PFSK-1 (cell line): ENCODE data around the gene TNFRSF4.

Experiments
- FOXP2 ChIP-seq: optimal IDR thresholded peaks from 2 replicates; pipeline ENCODE3; 2011; ENCODE audit warnings: borderline replicate concordance, control low read depth, inconsistent platforms; ENCODE audit not compliant: insufficient read depth; ENCODE audit errors: extremely low read length, extremely low read depth
- POLR2AphosphoS5 ChIP-seq: IDR thresholded peaks from 2 replicates; pipeline ENCODE4 v1.6.1; 2012; ENCODE audit warnings: low read depth, mild to moderate bottlenecking, control low read depth, low read length, moderate library complexity
- SIN3A ChIP-seq: IDR thresholded peaks from 2 replicates; pipeline ENCODE4 v1.6.1; 2012; ENCODE audit warnings: mild to moderate bottlenecking, low read length, moderate library complexity, borderline replicate concordance; ENCODE audit not compliant: insufficient read depth
- TAF1 ChIP-seq: IDR thresholded peaks from 2 replicates; pipeline ENCODE4 v1.6.1; 2012; ENCODE audit warnings: low read length, control low read depth, borderline replicate concordance; ENCODE audit not compliant: insufficient read depth
- TF ChIP-seq, protein P1 (sequence below), 2 experiments: IDR thresholded peaks; 2 replicates each; pipeline versions ENCODE4 v1.6.1 to v1.8.0; 2011 to 2012; ENCODE audit warnings: low read depth in 2 of 2, low read length in 2 of 2, control low read depth in 1 of 2, inconsistent platforms in 1 of 2, mild to moderate bottlenecking in 1 of 2, moderate library complexity in 1 of 2; ENCODE audit not compliant: insufficient read depth in 1 of 2

TNFRSF4 gene

DNA sequence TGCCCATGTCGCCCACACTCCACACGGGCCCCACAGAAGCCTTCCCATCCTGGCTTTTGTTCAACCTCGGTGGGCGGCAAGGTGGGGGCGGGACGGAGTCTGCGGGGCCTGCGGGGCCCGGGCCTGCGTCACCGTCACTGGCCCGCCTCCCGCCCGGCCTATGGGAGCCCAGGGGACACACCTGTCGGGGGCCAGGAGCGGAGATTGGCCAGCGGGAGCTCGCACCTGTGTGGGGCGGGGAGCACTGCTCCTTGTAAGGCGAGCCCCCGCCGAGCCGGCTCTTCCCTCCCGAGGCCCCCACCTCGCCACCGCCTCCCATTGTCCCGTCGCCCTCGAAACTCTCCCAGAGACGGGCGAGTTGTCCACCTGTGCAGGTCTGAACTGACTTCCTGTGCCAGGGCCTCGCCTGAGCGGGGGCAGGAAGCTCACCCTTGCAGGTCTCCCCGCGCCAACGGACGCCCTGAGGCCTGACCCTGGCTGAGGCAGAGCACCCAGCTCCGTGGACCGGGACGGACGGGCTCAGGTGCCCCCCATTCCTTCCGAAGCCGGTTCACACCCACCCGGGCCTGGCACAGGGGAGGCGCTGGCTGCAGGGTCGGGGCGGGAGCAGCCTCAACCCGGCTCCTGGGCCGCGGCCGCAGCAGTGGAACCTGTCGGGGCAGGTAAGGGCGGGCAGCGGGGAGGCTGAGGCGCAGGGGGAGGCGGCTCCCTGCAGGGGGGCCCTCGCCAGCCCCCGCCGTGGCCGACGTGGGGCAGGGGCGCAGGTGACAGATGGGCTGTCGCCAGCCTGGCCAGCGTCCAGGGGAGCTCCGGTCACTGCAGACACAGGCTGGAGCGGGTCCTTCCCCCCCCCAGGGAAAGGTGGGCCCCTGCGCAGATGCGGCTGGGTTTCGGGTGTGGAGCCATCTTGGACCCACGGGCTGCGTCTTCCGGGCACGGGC lies 51.1 kb downstream of the TNFRSF4 start:
- no peak for TF ChIP-seq POLR2AphosphoS5
- TF ChIP-seq TAF1 = no peak
- TF ChIP-seq SIN3A = no peak
- no peak for TF ChIP-seq FOXP2
- TF ChIP-seq, protein P1, sequence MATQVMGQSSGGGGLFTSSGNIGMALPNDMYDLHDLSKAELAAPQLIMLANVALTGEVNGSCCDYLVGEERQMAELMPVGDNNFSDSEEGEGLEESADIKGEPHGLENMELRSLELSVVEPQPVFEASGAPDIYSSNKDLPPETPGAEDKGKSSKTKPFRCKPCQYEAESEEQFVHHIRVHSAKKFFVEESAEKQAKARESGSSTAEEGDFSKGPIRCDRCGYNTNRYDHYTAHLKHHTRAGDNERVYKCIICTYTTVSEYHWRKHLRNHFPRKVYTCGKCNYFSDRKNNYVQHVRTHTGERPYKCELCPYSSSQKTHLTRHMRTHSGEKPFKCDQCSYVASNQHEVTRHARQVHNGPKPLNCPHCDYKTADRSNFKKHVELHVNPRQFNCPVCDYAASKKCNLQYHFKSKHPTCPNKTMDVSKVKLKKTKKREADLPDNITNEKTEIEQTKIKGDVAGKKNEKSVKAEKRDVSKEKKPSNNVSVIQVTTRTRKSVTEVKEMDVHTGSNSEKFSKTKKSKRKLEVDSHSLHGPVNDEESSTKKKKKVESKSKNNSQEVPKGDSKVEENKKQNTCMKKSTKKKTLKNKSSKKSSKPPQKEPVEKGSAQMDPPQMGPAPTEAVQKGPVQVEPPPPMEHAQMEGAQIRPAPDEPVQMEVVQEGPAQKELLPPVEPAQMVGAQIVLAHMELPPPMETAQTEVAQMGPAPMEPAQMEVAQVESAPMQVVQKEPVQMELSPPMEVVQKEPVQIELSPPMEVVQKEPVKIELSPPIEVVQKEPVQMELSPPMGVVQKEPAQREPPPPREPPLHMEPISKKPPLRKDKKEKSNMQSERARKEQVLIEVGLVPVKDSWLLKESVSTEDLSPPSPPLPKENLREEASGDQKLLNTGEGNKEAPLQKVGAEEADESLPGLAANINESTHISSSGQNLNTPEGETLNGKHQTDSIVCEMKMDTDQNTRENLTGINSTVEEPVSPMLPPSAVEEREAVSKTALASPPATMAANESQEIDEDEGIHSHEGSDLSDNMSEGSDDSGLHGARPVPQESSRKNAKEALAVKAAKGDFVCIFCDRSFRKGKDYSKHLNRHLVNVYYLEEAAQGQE (IDR thresholded peaks at IDR 0.05; ENCODE audit: insufficient read depth in 1 of 2, low read depth in 2 of 2, low read length in 2 of 2) = no peak

DNA sequence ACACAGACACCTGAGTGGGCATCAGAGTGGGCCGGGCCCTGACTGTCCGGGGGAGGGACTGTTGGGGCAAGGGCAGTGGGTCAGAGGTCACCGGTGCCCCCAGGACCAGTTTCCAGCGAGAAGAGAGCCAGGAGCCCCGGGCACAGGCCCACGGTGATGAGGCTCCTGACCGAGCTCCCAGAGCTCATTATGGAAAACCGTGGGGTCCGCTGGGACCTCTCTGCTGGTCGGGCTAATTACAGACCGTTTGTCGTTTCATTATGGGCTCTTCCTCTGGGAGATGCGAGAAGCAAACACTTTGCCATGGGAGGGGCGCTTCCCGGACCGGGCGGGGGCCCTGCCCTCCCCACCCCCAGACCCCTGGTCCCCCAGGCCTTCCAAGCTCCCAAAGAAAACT lies 52.3 kb downstream of the TNFRSF4 start:
- TF ChIP-seq SIN3A (no peak), FOXP2 (no peak), POLR2AphosphoS5 (no peak)
